Lung (tissue), 12 donors: ENCODE results near the gene TIAM2. TPM values are rescaled to one million over a fixed set of nuclear protein-coding genes. Genes with fewer than 3 reads are reported as not detected.
"Not testable (repeated sequence)": the region's sequence is repeated elsewhere in the genome, so short reads cannot be mapped to it uniquely, and the experiment has no call there.

Experiments
- ATAC-seq: fragments of 200-7000 bp; cut with Tn5 transposase; one replicate; pipeline ENCODE4 v1.9.1; 2020; ENCODE audit warnings: moderate number of reproducible peaks; ENCODE audit not compliant: insufficient read depth, low FRiP score
- DNase-seq, 3 donors: peaks; one replicate each; pipeline ENCODE4 v3.0.0-alpha.2; 2013 to 2017
- H3K27ac ChIP-seq, 2 donors: one replicate each; pipeline ENCODE4 v1.5.1; 2013; ENCODE audit warnings: mild to moderate bottlenecking in 2 of 2, moderate library complexity in 2 of 2, control low read depth in 1 of 2, inconsistent platforms in 1 of 2, low read depth in 1 of 2, low read length in 1 of 2
- H3K27me3 ChIP-seq, 3 donors: one replicate each; pipeline ENCODE4 v1.5.1; 2013; ENCODE audit warnings: low read length in 2 of 3; ENCODE audit not compliant: control insufficient read depth in 3 of 3, insufficient read depth in 3 of 3
- H3K36me3 ChIP-seq, 4 donors: one replicate each; pipeline ENCODE4 v1.5.1; 2013; ENCODE audit warnings: low read length in 4 of 4, mild to moderate bottlenecking in 1 of 4, moderate library complexity in 1 of 4; ENCODE audit not compliant: control insufficient read depth in 4 of 4, insufficient read depth in 4 of 4
- H3K4me1 ChIP-seq, 5 donors: one replicate each; pipeline ENCODE4 v1.5.1; 2013; ENCODE audit warnings: low read length in 5 of 5, mild to moderate bottlenecking in 2 of 5, moderate library complexity in 1 of 5; ENCODE audit not compliant: control insufficient read depth in 5 of 5, insufficient read depth in 5 of 5
- H3K4me3 ChIP-seq: one replicate; pipeline ENCODE4 v1.5.1; 2013; ENCODE audit warnings: mild to moderate bottlenecking, control low read depth, moderate library complexity
- H3K9ac ChIP-seq, 2 donors: one replicate each; pipeline ENCODE4 v1.5.1; 2013; ENCODE audit warnings: low read length in 2 of 2, control low read depth in 1 of 2; ENCODE audit not compliant: insufficient read depth in 1 of 2
- H3K9me3 ChIP-seq, 4 donors: one replicate each; pipeline ENCODE4 v1.5.1; 2013; ENCODE audit warnings: low read length in 3 of 4, mild to moderate bottlenecking in 1 of 4, moderate library complexity in 1 of 4; ENCODE audit not compliant: control insufficient read depth in 4 of 4, insufficient read depth in 3 of 4
- CTCF ChIP-seq: IDR thresholded peaks from 2 replicates; pipeline ENCODE4 v1.5.1; 2012; ENCODE audit warnings: mild to moderate bottlenecking; ENCODE audit errors: control extremely low read depth, extremely low read depth
- WGBS, 2 donors: extraction: QIAGEN DNeasy Blood & Tissue Kit; methylation state at CpG; one replicate each; pipeline ENCODE4 v1.1.7; 2013; 5-methylcytosine and 5-hydroxymethylcytosine counted together
- polyA plus RNA-seq, 2 donors: library from polyadenylated mRNA; stranded (reverse); fragments of 200-250 nt; gene quantifications; one replicate each; pipeline ENCODE4 v1.2.1, GENCODE V29; 2013
- total RNA-seq, 2 donors: library from RNA; depleted of rRNA in 1 of 2; stranded (reverse); fragments of >200 nt in 1 of 2; gene quantifications; one replicate each; pipeline ENCODE4 v1.2.1, GENCODE V29; 2014 to 2021
- donor health status: control.
- donor health status: control.
- donor health status: Bipolar disorder and iron deficiency.
- donor health status: healthy.
- donor health status: DM: yes; HTN: yes; CAD: no.

TIAM2 gene
- total and polyA plus RNA-seq, 4 donors: 1.8 to 17.5 (median 4.1) TPM

- no peak overlapping the region for H3K9ac ChIP-seq
- peaks cover 0 to 6% (median 0%) of the 10 kb centered on the region in 4 donors for H3K36me3 ChIP-seq
- ATAC-seq (no peak), DNase-seq (no peak)
- 90 to 93% methylated on average over 4 of the region's 4 CpGs for WGBS, 2 donors
- no peak overlapping the region for H3K27ac ChIP-seq
- H3K9me3 ChIP-seq: peaks cover 0 to 4% (median 0%) of the 10 kb centered on the region in 4 donors
- no peaks in the 10 kb centered on the region for H3K27me3 ChIP-seq
- peaks cover 0 to 19% (median 0%) of the 10 kb centered on the region in 5 donors for H3K4me1 ChIP-seq
- H3K4me3 ChIP-seq: no peak overlapping the region
- no peak for TF ChIP-seq CTCF
Observed at GRCh38 chr6:155215906-155216305, 220.8 kb downstream of the TIAM2 start.

DNA sequence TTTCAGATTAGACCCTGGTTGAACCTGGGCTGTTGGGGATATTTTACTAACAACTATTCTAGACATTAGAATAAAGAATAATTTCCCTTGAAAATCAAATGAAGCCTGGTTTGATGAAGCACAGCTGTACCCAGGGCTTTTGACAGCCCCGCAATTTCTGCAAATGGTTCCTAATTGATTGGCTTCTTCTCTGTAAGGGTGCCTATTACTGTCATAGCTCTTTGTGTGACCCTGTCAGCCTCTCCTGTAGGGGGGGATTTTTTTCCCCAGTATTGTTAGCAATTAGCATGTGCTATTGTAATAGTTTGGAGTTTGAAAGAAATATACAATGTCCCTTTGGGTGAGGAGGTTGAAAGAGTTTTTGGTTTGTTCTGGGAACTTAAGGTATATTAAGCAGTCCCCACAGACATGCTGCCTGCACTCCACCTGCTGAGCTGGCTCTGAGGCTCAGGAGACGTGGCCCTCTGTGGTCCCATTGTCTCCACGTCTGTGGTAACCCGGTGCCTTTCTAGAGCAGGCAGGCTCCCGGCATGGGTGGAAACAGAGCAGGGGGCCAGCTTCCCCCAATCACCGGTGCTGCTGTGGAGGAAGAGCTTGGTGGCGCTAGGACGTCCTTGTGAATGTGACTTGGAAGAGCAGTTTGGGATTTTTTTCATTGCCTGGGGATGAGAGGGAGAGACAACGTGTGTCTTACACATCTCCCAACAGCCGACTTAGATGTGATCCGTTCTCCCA, 221.4 kb downstream of the TIAM2 start:
- no peak for TF ChIP-seq CTCF

DNA sequence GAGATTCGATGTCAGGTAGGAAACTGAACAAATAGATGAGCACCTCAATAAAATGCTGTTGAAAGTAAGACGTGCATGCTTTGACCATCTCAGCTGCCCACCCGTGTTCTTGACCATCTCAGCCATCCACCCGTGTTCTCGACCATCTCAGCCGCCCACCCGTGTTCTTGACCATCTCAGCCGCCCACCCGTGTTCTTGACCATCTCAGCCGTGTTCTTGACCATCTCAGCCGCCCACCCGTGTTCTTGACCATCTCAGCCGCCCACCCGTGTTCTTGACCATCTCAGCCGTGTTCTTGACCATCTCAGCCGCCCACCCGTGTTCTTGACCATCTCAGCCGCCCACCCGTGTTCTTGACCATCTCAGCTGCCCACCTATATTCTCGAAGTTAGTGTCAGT, 223.6 kb downstream of the TIAM2 start:
- ATAC-seq: not testable (repeated sequence)
- WGBS, 2 donors: 92% methylated on average over 20 of the region's 20 CpGs
- peaks cover 0 to 19% (median 0%) of the 10 kb centered on the region in 5 donors for H3K4me1 ChIP-seq

More for the DNA sequence above, 221.4 kb downstream of the TIAM2 start:
- H3K4me1 ChIP-seq: peaks cover 0 to 19% (median 0%) of the 10 kb centered on the region in 5 donors
- ATAC-seq (no peak), DNase-seq (no peak)
- H3K27me3 ChIP-seq: no peaks in the 10 kb centered on the region
- H3K36me3 ChIP-seq: peaks cover 0 to 6% (median 0%) of the 10 kb centered on the region in 4 donors
- 52 to 59% methylated on average over 11 of the region's 11 CpGs for WGBS, 2 donors
- H3K9me3 ChIP-seq: peaks cover 0 to 4% (median 0%) of the 10 kb centered on the region in 4 donors
- H3K4me3 ChIP-seq: no peak overlapping the region
- H3K9ac ChIP-seq: no peak overlapping the region
- H3K27ac ChIP-seq: no peak overlapping the region

GRCh38 chr6:155219299-155219698, 224.2 kb downstream of the TIAM2 start:
- Histone ChIP-seq H3K9me3 (peaks cover 0 to 2% (median 0%) of the 10 kb centered on the region in 4 donors), H3K4me1 (peaks cover 0 to 19% (median 0%) of the 10 kb centered on the region in 5 donors), H3K4me3 (no peak overlapping the region), H3K27me3 (no peaks in the 10 kb centered on the region), H3K27ac (no peak overlapping the region), H3K9ac (no peak overlapping the region), H3K36me3 (no peaks in the 10 kb centered on the region)
- ATAC-seq (no peak), DNase-seq (no peak)
- no peak for TF ChIP-seq CTCF
- 86 to 95% methylated on average over 7 of the region's 7 CpGs for WGBS, 2 donors

More for the DNA sequence above, 223.6 kb downstream of the TIAM2 start:
- H3K4me3 ChIP-seq, H3K27me3 ChIP-seq, H3K9ac ChIP-seq, H3K36me3 ChIP-seq, DNase-seq, H3K27ac ChIP-seq, H3K9me3 ChIP-seq: not testable (repeated sequence)
